SK-N-SH treated with all-trans-retinoic acid at 6 μM for 48 hours (cell line): Measurements from ENCODE around the gene CD248.

ENCODE experiments used
- ATAC-seq: fragments of 200-7000 bp; cut with Tn5 transposase; 3 replicates; pipeline ENCODE4 v1.9.1; 2020; ENCODE audit warnings: mild to moderate bottlenecking, moderate library complexity
- ARNTL ChIP-seq: fragments of 450-650 bp; formaldehyde crosslinking; IDR thresholded peaks from 2 replicates; pipeline ENCODE4 v1.5.0; 2020; ENCODE audit warnings: low read depth, mild to moderate bottlenecking, moderate library complexity, borderline replicate concordance
- BACH2 ChIP-seq: fragments of 250-450 bp; sonication (Bioruptor Pico); IDR thresholded peaks from 2 replicates; pipeline ENCODE4 v1.9.0; 2021; ENCODE audit warnings: mild to moderate bottlenecking, borderline replicate concordance
- CREB5 ChIP-seq: fragments of 250-450 bp; sonication (Bioruptor Pico); IDR thresholded peaks from 2 replicates; pipeline ENCODE4 v1.5.1; 2020; ENCODE audit warnings: low read depth, mild to moderate bottlenecking, moderate library complexity
- CSDC2 ChIP-seq: fragments of 250-450 bp; sonication (Bioruptor Pico); IDR thresholded peaks from 2 replicates; pipeline ENCODE4 v1.5.0; 2020; ENCODE audit warnings: mild to moderate bottlenecking, moderate library complexity
- ESRRG ChIP-seq: fragments of 250-450 bp; sonication (Bioruptor Pico); IDR thresholded peaks from 2 replicates; pipeline ENCODE4 v1.6.1; 2021; ENCODE audit warnings: mild to moderate bottlenecking
- GLIS3 ChIP-seq: fragments of 250-450 bp; sonication (Bioruptor Pico); IDR thresholded peaks from 2 replicates; pipeline ENCODE4 v1.5.0; 2020; ENCODE audit warnings: mild to moderate bottlenecking, moderate library complexity
- ISL1 ChIP-seq: fragments of 250-450 bp; sonication (Bioruptor Pico); IDR thresholded peaks from 2 replicates; pipeline ENCODE4 v2.1.2; 2022; ENCODE audit warnings: mild to moderate bottlenecking, moderate library complexity
- PPARA ChIP-seq: fragments of 250-450 bp; sonication (Bioruptor Pico); IDR thresholded peaks from 2 replicates; pipeline ENCODE4 v1.5.0; 2020; ENCODE audit warnings: mild to moderate bottlenecking, borderline replicate concordance
- RARB ChIP-seq: fragments of 250-450 bp; sonication (Bioruptor Pico); IDR thresholded peaks from 2 replicates; pipeline ENCODE4 v1.8.0; 2021; ENCODE audit warnings: mild to moderate bottlenecking, moderate library complexity
- SNAI2 ChIP-seq: fragments of 250-450 bp; sonication (Bioruptor Pico); IDR thresholded peaks from 2 replicates; pipeline ENCODE4 v1.5.0; 2020; ENCODE audit warnings: mild to moderate bottlenecking, moderate library complexity
- TCF4 ChIP-seq: fragments of 250-450 bp; sonication (Bioruptor Pico); IDR thresholded peaks from 2 replicates; pipeline ENCODE4 v1.8.0; 2021; ENCODE audit warnings: mild to moderate bottlenecking, moderate library complexity, borderline replicate concordance
- TOX ChIP-seq: fragments of 250-450 bp; sonication (Bioruptor Pico); IDR thresholded peaks from 2 replicates; pipeline ENCODE4 v1.8.0; 2021; ENCODE audit warnings: mild to moderate bottlenecking, moderate library complexity, borderline replicate concordance
- TSHZ2 ChIP-seq: fragments of 250-450 bp; sonication (Bioruptor Pico); IDR thresholded peaks from 2 replicates; pipeline ENCODE4 v1.5.0; 2020; ENCODE audit warnings: mild to moderate bottlenecking, moderate library complexity
- ZNF565 ChIP-seq: fragments of 450-650 bp; formaldehyde crosslinking; conservative IDR thresholded peaks from 2 replicates; pipeline ENCODE4 v1.5.0; 2020; ENCODE audit warnings: low read depth, mild to moderate bottlenecking, moderate library complexity
- TF ChIP-seq, protein P1 (sequence below): fragments of 250-450 bp; sonication (Bioruptor Pico); IDR thresholded peaks from 2 replicates; pipeline ENCODE4 v1.8.0; 2021; ENCODE audit warnings: low read depth, mild to moderate bottlenecking, moderate library complexity, borderline replicate concordance

The CD248 gene

GRCh38 chr11:66314561-66315497 is 2.0 kb downstream of the CD248 start (continued):
- TF ChIP-seq TSHZ2 (CRISPR knock-in tag) = no peak

GRCh38 chr11:66314186-66314501 is 2.7 kb downstream of the CD248 start:
- no peak for ATAC-seq

DNA sequence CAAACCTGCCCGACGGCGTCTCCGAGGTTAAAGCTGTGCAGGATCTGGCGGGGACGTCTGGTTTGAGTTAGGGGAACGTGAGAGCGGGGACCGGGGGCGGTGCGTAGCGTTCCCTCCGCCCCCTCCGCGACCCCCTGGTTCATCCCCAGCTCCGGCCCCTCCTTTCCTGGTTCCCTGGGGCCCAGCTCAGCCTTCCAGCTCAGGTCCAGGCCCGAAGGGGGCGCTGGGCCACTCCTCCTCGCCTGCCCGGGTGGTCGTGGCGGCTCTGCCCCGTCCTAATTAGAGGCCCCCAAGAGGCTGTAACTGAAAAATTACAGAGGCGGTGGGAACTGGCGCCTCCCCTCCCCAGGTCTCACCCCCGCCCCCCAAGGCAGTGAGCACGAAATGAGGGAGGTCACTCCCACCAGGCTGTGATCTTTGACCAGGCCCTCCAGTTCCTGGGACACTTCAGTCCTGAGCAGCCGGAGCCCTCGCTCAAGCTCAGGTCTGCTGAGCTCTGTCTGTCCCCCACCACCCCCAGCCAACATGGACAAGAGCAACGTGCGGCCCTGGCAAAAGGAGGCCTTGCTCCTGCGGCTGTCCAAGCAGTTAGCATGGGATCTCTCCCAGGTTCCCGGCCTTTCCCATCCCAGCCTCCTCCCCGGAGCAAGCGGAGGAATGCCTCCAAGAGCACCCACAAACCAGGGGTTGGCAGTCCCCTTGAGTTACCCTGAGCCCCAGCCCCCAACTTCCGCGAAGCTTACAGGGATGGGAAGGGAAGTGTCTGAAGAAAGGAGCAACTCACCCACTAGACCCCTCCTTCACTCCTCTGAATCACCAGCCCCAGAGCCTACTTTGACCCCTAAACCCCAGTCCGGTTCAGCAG is 3.3 kb downstream of the CD248 start:
- ATAC-seq = peak; percentile 26; the same call in 2 of the 3 replicates
- TF ChIP-seq TCF4 (CRISPR knock-in tag) (peak; percentile 76; the same call in 1 of the 2 replicates), ISL1 (CRISPR knock-in tag) (no peak)

More at GRCh38 chr11:66314186-66314501, 2.7 kb downstream of the CD248 start:
- no peak for TF ChIP-seq ZNF565
- TF ChIP-seq GLIS3 = no peak
- TF ChIP-seq SNAI2 = no peak
- no peak for TF ChIP-seq ARNTL
- no peak for TF ChIP-seq ISL1 (CRISPR knock-in tag)
- no peak for TF ChIP-seq PPARA (CRISPR knock-in tag)
- no peak for TF ChIP-seq CREB5
- no peak for TF ChIP-seq TCF4 (CRISPR knock-in tag)
- TF ChIP-seq, protein P1, sequence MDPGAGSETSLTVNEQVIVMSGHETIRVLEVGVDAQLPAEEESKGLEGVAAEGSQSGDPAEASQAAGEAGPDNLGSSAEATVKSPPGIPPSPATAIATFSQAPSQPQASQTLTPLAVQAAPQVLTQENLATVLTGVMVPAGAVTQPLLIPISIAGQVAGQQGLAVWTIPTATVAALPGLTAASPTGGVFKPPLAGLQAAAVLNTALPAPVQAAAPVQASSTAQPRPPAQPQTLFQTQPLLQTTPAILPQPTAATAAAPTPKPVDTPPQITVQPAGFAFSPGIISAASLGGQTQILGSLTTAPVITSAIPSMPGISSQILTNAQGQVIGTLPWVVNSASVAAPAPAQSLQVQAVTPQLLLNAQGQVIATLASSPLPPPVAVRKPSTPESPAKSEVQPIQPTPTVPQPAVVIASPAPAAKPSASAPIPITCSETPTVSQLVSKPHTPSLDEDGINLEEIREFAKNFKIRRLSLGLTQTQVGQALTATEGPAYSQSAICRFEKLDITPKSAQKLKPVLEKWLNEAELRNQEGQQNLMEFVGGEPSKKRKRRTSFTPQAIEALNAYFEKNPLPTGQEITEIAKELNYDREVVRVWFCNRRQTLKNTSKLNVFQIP (CRISPR knock-in tag) = no peak
- TF ChIP-seq RARB (CRISPR knock-in tag) = no peak
- no peak for TF ChIP-seq BACH2 (CRISPR knock-in tag)
- no peak for TF ChIP-seq ESRRG (CRISPR knock-in tag)
- no peak for TF ChIP-seq TSHZ2 (CRISPR knock-in tag)
- TF ChIP-seq, all 23 proteins: peak for 0

GRCh38 chr11:66312549-66313320 is 4.1 kb downstream of the CD248 start:
- peak; percentile 92 for ATAC-seq
- TF ChIP-seq TCF4 (CRISPR knock-in tag) (peak; percentile 96), TSHZ2 (CRISPR knock-in tag) (peak; percentile 77; the same call in 1 of the 2 replicates), CSDC2 (CRISPR knock-in tag) (peak; percentile 47; the same call in 1 of the 2 replicates), ARNTL (no peak), RARB (CRISPR knock-in tag) (no peak), TOX (no peak)
